Osteoblast (primary cell): Measurements from ENCODE around the gene HAUS7. TPM values are rescaled to one million over a fixed set of nuclear protein-coding genes. Genes with fewer than 3 reads are reported as not detected.
A peak's percentile ranks its signal among the peaks of the same experiment; 100 is the strongest.

Experiments used
- DNase-seq: peaks from one replicate; pipeline ENCODE4 v3.0.0; 2011; ENCODE audit warnings: low spot score, mixed read lengths; ENCODE audit not compliant: insufficient read length; ENCODE audit errors: missing footprints
- H2AFZ ChIP-seq: 2 replicates; pipeline ENCODE4 v1.6.0; 2011; ENCODE audit warnings: mild to moderate bottlenecking, low read length
- H3K27ac ChIP-seq: 2 replicates; pipeline ENCODE4 v1.5.1; 2011; ENCODE audit warnings: mild to moderate bottlenecking, low read depth, low read length, moderate library complexity
- H3K27me3 ChIP-seq: 2 replicates; pipeline ENCODE4 v1.6.0; 2012; ENCODE audit warnings: mild to moderate bottlenecking, control low read depth, inconsistent platforms, low read length, moderate library complexity; ENCODE audit not compliant: insufficient read depth
- H3K36me3 ChIP-seq: 2 replicates; pipeline ENCODE4 v1.5.1; 2011; ENCODE audit warnings: mild to moderate bottlenecking, low read length, control low read depth, moderate library complexity; ENCODE audit not compliant: insufficient read depth
- H3K4me1 ChIP-seq: 2 replicates; pipeline ENCODE4 v1.5.1; 2011; ENCODE audit warnings: mild to moderate bottlenecking, low read length, control low read depth, moderate library complexity; ENCODE audit not compliant: insufficient read depth
- H3K4me2 ChIP-seq: 2 replicates; pipeline ENCODE4 v1.6.0; 2011; ENCODE audit warnings: mild to moderate bottlenecking, low read length; ENCODE audit not compliant: insufficient read depth
- H3K4me3 ChIP-seq: fragments of 200-600 bp; sonication (generic); 3 replicates; pipeline ENCODE4 v1.5.1; 2012; ENCODE audit warnings: mild to moderate bottlenecking, low read length, inconsistent platforms; ENCODE audit not compliant: insufficient read depth
- H3K79me2 ChIP-seq: 2 replicates; pipeline ENCODE4 v1.6.0; 2012; ENCODE audit warnings: mild to moderate bottlenecking, low read length, control low read depth, inconsistent platforms; ENCODE audit not compliant: insufficient read depth
- H3K9me3 ChIP-seq: 2 replicates; pipeline ENCODE4 v1.5.1; 2011; ENCODE audit warnings: low read depth, low read length, control low read depth
- H4K20me1 ChIP-seq: 2 replicates; pipeline ENCODE4 v1.6.0; 2012; ENCODE audit warnings: mild to moderate bottlenecking, low read length, control low read depth; ENCODE audit not compliant: insufficient read depth
- total RNA-seq: library from RNA; depleted of rRNA; stranded (reverse); fragments of >200 nt; gene quantifications from 2 replicates; pipeline ENCODE4 v1.2.3, GENCODE V29; 2012
- TF ChIP-seq, protein P1 (sequence below): IDR thresholded peaks from 2 replicates; pipeline ENCODE4 v1.5.1; 2011; ENCODE audit warnings: mild to moderate bottlenecking, low read depth, low read length, moderate library complexity; ENCODE audit errors: extremely low read depth

The HAUS7 gene
- total RNA-seq, 1 donor: 14.1 TPM

DNA sequence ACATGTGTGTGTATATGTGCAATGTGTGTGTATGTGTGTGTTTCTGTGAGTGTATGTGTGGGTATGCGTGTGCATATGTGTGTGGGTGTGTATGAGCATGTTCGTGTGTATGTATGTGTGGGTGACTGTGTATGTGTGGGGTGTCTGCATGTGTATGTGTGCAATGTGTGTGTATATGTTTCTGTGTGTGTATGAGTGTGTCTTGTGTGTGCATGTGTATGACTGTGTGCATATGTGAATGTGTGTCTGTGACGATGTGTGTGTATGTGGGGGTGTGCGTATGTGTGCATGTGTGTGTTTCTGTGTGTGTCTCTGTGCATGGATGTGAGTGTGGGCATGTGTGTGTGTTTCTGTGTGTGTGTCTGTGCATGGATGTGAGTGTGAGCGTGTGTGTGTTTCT is 42.9 kb upstream of the HAUS7 start:
- H3K4me2 ChIP-seq: no peak overlapping the region
- DNase-seq: no peak
- TF ChIP-seq, protein P1, sequence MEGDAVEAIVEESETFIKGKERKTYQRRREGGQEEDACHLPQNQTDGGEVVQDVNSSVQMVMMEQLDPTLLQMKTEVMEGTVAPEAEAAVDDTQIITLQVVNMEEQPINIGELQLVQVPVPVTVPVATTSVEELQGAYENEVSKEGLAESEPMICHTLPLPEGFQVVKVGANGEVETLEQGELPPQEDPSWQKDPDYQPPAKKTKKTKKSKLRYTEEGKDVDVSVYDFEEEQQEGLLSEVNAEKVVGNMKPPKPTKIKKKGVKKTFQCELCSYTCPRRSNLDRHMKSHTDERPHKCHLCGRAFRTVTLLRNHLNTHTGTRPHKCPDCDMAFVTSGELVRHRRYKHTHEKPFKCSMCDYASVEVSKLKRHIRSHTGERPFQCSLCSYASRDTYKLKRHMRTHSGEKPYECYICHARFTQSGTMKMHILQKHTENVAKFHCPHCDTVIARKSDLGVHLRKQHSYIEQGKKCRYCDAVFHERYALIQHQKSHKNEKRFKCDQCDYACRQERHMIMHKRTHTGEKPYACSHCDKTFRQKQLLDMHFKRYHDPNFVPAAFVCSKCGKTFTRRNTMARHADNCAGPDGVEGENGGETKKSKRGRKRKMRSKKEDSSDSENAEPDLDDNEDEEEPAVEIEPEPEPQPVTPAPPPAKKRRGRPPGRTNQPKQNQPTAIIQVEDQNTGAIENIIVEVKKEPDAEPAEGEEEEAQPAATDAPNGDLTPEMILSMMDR: no peak

DNA sequence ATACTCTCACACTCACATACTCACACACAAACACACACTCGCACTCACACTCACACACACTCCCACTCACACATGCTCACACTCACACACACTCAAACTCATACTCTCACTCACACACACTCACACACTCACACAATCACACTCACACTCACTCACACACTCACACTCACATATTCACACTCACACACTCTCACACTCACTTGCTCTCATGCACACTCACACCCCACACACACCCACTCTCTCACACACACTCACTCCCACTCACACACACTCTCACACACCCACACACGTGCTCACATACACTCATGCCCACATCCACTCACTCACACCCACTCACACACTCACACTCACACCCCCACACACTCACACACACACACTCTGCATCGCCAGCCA is 42.1 kb upstream of the HAUS7 start:
- TF ChIP-seq, protein P1: no peak
- Histone ChIP-seq H3K27ac (no peak overlapping the region), H3K9me3 (no peaks in the 10 kb centered on the region), H2AFZ (no peak overlapping the region), H3K4me3 (no peak overlapping the region), H4K20me1 (peaks cover 26% of the 10 kb centered on the region), H3K4me2 (no peak overlapping the region), H3K36me3 (peaks cover 10% of the 10 kb centered on the region), H3K79me2 (no peaks in the 10 kb centered on the region), H3K4me1 (no peaks in the 10 kb centered on the region), H3K27me3 (peaks cover 14% of the 10 kb centered on the region)
- DNase-seq: no peak

More for the DNA sequence above, 42.9 kb upstream of the HAUS7 start:
- Histone ChIP-seq H3K27me3 (peaks cover 16% of the 10 kb centered on the region), H3K79me2 (no peaks in the 10 kb centered on the region), H3K27ac (no peak overlapping the region), H4K20me1 (peaks cover 20% of the 10 kb centered on the region), H2AFZ (no peak overlapping the region), H3K36me3 (peaks cover 5% of the 10 kb centered on the region), H3K9me3 (no peaks in the 10 kb centered on the region), H3K4me1 (no peaks in the 10 kb centered on the region), H3K4me3 (no peak overlapping the region)

DNA sequence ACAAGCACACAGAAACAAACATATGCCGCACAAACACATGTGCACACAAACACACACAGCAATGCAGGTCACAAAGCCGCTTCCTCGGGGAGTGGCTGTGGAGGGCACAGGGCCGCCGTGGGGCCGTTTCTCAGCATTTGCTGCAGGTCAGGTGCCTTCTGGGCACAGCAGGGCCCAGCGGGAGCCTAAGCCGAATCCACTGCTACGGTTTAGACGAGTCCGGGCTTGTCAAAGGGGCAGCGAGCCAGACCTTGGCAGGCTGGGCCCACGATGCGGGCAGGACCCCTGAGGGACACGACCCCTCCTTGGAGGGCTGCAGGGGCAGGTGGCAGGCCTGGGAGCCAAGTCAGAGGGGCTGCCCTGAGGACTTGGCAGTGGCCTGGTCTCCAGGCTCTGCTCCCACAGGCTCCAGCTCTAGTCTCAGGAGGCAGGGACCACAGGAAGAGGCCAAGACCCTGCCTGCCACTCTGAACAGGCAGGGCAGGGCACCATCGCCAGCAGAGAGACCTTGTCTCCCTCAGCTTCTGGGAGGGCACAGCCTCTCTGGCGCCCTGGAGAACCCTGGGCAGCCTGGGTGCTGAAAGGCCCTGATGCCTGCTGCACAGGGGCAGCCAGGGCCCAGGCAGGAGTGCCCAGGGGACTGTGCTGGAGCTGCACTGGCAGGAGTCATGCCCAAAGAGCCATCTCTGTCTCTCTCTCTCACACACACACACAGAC is 41.6 kb upstream of the HAUS7 start:
- Histone ChIP-seq H3K9me3 (no peaks in the 10 kb centered on the region), H3K27me3 (peaks cover 12% of the 10 kb centered on the region), H3K36me3 (peaks cover 16% of the 10 kb centered on the region), H2AFZ (no peak overlapping the region), H3K27ac (no peak overlapping the region), H3K4me1 (no peaks in the 10 kb centered on the region), H4K20me1 (peaks cover 31% of the 10 kb centered on the region), H3K4me2 (no peak overlapping the region), H3K79me2 (no peaks in the 10 kb centered on the region), H3K4me3 (no peak overlapping the region)
- peak; percentile 94 for DNase-seq
- TF ChIP-seq, protein P1: no peak

DNA sequence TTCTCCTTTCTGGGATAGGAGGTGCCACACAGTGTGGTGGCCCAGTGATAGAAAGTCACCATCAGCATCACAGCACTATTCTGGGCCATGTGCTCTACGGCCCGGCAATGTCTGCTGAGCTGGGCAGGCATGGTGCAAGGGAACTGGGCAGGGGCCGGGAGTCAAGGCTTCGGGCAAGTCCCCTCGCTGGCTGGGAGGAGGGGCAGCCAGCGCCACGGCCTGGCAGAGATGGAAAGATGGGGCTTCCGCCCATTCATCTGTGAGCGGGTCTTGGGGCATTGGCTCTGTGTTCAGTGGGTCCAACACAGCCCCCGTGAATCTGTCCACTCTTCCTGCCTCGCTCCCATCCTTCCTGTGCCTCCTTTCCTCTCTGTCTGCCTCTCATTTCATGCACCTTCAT is 40.0 kb upstream of the HAUS7 start:
- TF ChIP-seq, protein P1: no peak
- H3K36me3 ChIP-seq: peaks cover 28% of the 10 kb centered on the region
- no peaks in the 10 kb centered on the region for H3K79me2 ChIP-seq
- no peaks in the 10 kb centered on the region for H3K9me3 ChIP-seq
- DNase-seq: no peak
- no peak overlapping the region for H2AFZ ChIP-seq
- H3K4me1 ChIP-seq: no peaks in the 10 kb centered on the region
- H4K20me1 ChIP-seq: peaks cover 42% of the 10 kb centered on the region
- H3K27ac ChIP-seq: no peak overlapping the region
- H3K4me3 ChIP-seq: no peak overlapping the region
- no peaks in the 10 kb centered on the region for H3K27me3 ChIP-seq
- H3K4me2 ChIP-seq: no peak overlapping the region
